GM18526 (cell line): Measurements from ENCODE around the gene MYRIP.

ENCODE experiments used
- POLR2A ChIP-seq: IDR thresholded peaks from 3 replicates; pipeline ENCODE4 v1.6.1; 2011; ENCODE audit not compliant: insufficient read length; ENCODE audit errors: extremely low read depth

The MYRIP gene

GRCh38 chr3:40070816-40071215 lies 261.4 kb downstream of the MYRIP start:
- TF ChIP-seq POLR2A = no peak

- TF ChIP-seq POLR2A = no peak
Observed at GRCh38 chr3:40071683-40072238, 262.4 kb downstream of the MYRIP start.

- TF ChIP-seq POLR2A = no peak
Observed at GRCh38 chr3:40073310-40074007, 264.1 kb downstream of the MYRIP start.

- TF ChIP-seq POLR2A = no peak
Observed at GRCh38 chr3:40078590-40078989, 269.2 kb downstream of the MYRIP start.

- TF ChIP-seq POLR2A = no peak
Observed at GRCh38 chr3:40079203-40079846, 269.9 kb downstream of the MYRIP start.

GRCh38 chr3:40079847-40080240 lies 270.4 kb downstream of the MYRIP start:
- no peak for TF ChIP-seq POLR2A

GRCh38 chr3:40083066-40083465 lies 273.7 kb downstream of the MYRIP start:
- no peak for TF ChIP-seq POLR2A

- TF ChIP-seq POLR2A = no peak
Observed at GRCh38 chr3:40086890-40087883, 277.8 kb downstream of the MYRIP start.

- no peak for TF ChIP-seq POLR2A
Observed at GRCh38 chr3:40088527-40089170, 279.2 kb downstream of the MYRIP start.

- TF ChIP-seq POLR2A = no peak
Observed at GRCh38 chr3:40096661-40097111, 287.3 kb downstream of the MYRIP start.

- TF ChIP-seq POLR2A = no peak
Observed at GRCh38 chr3:40097131-40098117, 288.0 kb downstream of the MYRIP start.

- TF ChIP-seq POLR2A = no peak
Observed at GRCh38 chr3:40098261-40098759, 288.9 kb downstream of the MYRIP start.

- TF ChIP-seq POLR2A = no peak
Observed at GRCh38 chr3:40099871-40100270, 290.5 kb downstream of the MYRIP start.
